ENCODE results near the gene ARHGAP1.

GRCh38 chr11:46738887-46739286 is 38.5 kb upstream of the ARHGAP1 start:
- no peak for TF ChIP-seq CTCF (IDR thresholded peaks at IDR 0.05)
- no peak for TF ChIP-seq POLR2A (IDR thresholded peaks at IDR 0.05)

Measured in thyroid gland (tissue), 4 donors.